NCI-H526 (cell line): ENCODE measurements around the gene RPS8.
"Not testable (repeated sequence)": the region's sequence is repeated elsewhere in the genome, so short reads cannot be mapped to it uniquely, and the experiment has no call there.

Experiments used
- DNase-seq, 2 experiments: peaks; one replicate each; lab custom pipeline; 2025; lab: John Stamatoyannopoulos, UW

RPS8 gene

DNA sequence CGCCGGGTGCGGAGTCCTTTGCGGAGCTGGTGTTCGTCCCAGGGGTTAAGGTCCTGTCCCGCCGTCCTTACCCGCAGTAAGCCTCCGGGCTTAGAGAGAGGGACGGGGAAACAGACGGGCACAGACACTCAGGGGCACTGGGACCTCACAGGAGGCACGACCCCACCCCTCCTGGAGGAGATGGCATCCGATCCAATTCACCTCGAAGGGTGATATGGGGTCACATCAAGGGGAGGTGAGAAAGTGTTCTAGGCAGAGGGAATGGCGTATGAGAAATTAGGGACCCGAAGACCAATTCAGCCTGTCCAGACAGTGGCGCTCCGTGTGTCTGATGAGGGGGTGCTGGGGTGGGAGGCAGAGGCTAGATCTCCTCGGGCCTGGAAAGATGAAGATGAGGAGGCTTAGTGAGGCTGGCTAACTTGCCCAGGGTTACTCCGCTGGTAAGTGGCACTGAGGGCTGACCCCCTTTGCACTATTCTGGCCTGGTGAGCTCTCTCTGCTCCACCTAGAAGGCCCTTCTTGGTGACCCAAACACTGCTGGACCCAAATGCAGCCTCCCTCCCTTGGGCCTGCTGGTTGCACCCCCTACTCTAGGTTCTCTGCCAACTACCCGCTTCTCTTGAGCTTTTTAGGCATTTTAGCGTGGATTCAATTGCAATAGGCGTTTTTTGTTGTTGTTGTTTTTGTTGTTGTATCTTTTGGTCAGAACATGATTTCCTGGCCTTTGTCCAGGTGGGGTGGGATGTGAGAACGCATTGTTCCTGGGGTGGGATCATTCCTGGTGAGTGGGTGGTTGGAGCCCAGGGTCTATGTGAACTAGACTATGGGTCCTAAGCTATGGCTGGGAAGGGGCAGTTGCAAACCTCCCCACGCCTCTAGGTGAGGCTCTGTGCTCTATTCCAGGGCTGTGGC is 45.2 kb downstream of the RPS8 start:
- DNase-seq = no peak

DNA sequence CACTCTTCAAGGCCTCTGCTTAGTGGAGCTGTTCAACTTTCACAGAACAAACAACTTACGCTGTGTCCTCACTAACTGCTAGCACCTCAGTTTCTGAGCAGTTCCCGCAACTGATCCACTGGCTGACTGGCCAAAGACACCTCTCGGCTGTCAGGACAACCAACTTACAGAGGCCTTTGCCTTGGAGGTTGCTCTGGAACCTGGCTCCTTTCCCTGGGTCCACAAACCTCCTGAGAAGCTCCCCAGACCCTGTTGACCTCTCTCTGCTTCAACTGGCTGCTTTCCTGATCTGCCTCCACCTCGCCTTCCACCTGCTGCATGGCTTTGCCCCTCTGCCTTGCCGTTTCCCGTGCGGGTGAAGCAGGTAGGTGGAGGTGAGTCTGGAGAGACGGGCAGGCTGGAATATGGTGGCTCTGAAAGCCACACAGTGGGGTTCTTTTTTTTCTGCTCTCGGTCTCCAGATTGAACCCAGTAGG is 45.9 kb downstream of the RPS8 start:
- no peak for DNase-seq

DNA sequence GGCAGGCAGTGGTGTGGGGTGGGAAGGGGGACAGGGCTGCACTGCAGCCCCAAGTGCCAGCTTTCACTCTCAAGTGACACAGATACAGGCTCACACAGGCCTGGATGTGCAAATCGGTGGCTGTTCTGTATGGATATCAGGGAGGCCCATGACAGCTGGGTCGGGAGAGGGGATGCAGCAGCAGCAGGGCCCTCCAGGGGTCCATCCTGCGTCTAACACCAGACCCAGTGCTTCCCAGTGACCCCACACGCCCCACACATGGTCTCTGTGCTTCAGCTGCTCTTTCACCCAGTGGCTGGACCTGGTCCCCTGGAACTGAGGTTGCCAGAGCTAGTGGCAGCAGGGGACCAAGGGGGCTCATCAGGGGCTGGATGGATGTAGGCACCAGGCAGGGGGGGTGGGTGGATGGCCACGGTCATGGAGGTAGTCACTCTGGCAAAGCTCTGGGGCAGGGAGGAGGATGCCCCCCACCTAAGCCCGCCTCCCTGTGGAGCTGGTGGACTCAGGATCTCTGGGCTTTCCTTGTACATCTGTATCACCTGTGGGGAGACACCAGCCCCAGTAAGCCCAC is 46.9 kb downstream of the RPS8 start:
- DNase-seq = no peak

DNA sequence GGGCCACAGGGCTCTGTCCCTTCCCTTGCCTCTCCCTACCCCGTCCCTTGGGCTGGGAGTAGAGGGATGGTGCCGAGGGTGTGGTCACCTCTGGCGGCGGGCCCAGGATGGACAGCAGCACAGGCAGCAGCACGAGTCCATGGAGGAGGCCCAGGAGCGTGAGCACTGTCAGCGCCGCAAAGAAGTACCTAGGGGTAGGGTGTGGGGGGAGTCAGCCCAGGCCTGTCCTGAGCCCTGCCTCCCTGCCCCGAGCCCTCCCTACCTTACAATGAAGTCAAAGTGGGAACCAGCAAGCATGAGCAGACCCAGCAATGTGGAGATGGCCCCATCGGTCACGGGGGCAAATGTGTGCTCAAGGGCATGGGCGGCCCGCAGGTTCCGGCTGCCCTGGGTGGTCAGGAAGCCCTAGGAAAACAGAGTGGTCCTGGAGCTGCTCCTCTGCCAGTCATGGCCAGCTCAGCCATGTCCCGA is 47.7 kb downstream of the RPS8 start:
- no peak for DNase-seq

DNA sequence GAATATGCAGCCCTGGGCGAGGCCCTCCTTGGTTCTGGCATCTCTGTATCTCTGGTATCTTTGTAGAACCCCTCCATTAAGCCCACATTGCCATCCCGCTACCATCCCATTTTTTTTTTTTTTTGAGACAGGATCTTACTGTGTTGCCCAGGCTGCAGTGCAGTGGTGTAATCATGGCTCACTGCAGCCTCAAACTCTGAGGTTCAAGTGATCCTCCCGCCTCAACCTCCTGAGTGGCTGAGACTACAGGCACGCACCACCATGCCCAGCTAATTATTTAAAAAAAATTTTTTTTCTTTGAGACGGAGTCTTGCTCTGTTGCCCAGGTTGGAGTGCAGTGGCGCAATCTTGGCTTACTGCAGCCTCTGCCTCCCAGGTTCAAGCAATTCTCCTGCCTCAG is 49.1 kb downstream of the RPS8 start:
- DNase-seq = not testable (repeated sequence)

DNA sequence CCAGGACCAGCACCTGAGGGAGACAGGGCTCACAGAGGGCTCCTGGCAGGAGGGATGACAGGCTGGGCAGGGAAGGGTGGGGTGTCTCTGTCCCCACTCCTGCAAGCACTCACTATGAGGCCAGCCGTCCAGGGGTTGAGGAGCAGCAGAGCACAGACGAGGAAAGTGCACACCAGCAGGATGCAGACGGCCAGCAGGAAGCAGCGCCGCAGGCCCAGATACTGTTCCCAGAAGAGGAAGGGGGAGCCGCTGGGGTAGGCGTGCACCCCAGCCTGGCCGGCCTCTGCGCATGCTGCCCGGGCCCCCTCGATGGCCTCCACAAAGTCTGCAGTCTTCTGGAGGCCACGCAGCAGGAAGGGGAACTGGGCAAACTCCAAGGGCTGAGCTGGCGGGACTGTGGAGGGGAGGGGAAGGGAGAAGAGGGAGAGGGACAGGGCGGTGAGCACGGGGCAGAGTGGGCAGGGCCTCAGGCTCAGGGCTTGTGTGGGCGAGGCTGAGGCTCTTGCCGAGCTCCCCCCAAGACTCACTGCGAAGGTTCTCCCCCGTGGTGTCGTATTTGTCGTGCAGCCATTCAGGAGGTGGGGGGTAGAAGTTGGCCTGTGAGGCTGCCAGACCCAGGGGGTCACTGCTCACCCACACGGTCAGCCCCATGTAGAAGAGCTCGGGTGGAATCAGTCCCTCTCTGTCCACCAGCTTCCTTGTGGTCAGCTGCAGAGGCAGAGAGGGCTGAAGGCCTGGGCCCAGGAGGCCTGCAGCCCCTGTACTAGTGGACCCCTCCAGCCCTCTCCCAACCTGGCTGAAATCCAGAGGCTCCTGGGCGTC is 51.2 kb downstream of the RPS8 start:
- DNase-seq = no peak

DNA sequence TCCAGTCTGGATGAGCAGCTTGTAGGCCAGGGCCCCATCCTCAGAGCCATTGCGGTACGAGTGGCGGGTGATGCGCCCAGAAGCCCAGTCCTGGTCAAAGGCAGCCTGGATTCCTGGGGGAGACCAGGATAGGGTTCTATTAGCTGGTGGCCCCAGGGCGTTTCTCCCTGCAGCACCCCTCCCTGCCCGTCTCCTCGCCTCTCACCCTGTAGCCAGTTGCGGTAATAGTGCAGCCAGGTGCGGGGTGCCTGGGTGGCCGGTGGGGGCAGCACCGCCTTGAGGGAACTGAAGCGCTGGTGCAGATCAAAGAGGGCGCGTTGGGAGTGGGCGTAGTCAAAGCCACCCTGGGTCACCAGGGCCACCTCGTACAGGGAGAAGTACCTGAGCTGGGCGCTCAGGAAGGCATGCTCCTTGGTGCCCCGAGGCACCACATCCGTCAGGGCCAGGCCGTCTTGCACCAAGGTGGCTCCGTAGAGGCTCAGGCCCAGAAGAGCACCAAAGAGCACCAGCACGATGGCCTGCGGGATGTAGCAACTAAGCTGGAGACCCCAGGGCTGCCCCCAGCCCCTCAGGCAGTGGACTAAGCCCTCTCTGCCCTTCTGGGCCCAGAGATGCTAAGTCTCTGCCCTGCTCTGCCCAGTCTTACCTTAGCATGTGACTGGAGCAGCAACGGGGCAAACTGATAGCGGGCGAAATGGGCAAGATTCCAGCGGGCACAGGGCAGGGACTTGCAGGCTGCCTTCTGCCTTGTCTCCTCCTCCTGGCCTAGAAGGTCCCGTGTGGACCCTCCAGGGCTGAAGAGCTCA is 52.1 kb downstream of the RPS8 start:
- DNase-seq = peak in 1 of 2 experiments; percentile 49

DNA sequence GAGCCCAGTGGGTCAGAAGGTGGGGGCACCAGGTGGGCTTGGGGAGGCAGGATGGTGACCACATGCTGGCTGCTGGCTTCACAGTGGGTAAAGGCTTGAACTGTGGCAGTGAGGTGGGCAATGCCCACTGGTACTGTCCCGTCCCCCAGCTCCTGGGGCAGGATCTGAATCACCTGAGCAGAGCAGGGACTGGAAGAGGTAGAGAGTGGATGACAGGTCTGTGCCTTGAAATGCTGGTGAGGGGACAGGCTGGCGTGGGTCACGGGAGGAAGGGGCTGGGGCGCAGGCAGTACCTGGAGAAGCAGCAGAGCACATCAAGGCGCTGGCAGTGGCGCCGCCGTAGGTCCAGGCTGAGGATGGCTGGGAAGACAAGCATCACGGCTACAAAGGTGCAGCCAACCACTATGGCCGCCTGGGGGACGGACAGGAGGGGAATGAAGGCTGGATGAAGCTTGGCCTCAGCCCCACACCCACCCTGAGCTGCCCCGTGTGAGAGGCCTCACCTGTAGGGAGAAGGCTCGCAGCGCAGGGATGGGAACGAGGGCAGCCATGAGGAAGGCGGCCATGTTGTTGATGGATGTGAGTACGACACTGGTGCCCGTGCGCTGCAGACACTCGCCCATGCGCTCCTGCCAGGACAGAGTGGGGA is 52.8 kb downstream of the RPS8 start:
- no peak for DNase-seq
